Neutrophil (primary cell): Measurements from ENCODE around the gene TGM5.

ENCODE experiments used
- H3K27ac ChIP-seq: fragments of 200-600 bp; sonication (generic); 2 replicates; pipeline ENCODE4 v1.5.1; 2016; ENCODE audit warnings: mild to moderate bottlenecking, moderate library complexity
- H3K27me3 ChIP-seq: fragments of 200-600 bp; sonication (generic); 2 replicates; pipeline ENCODE4 v1.6.0; 2016; ENCODE audit warnings: mild to moderate bottlenecking
- H3K36me3 ChIP-seq: fragments of 200-600 bp; sonication (generic); 2 replicates; pipeline ENCODE4 v1.5.1; 2017
- H3K4me1 ChIP-seq, 2 experiments: fragments of 200-600 bp in 1 of 2; sonication (generic) in 1 of 2; 1 replicate in 1 of 2; 2 replicates in 1 of 2; pipeline versions ENCODE4 v1.5.1 to v1.6.1; 2013 to 2016; ENCODE audit warnings: low read depth in 1 of 2, low read length in 1 of 2, mild to moderate bottlenecking in 1 of 2, moderate library complexity in 1 of 2; ENCODE audit not compliant: control insufficient read depth in 1 of 2, insufficient read depth in 1 of 2
- H3K4me3 ChIP-seq, 2 experiments: fragments of 200-600 bp in 1 of 2; sonication (generic) in 1 of 2; 1 replicate in 1 of 2; 2 replicates in 1 of 2; pipeline ENCODE4 v1.5.1; 2013 to 2016; ENCODE audit warnings: low read depth in 1 of 2, low read length in 1 of 2, mild to moderate bottlenecking in 1 of 2, moderate library complexity in 1 of 2
- H3K9me3 ChIP-seq: fragments of 200-600 bp; sonication (generic); 2 replicates; pipeline ENCODE4 v1.5.1; 2016
- CTCF ChIP-seq: fragments of 200-600 bp; sonication (generic); IDR thresholded peaks from 2 replicates; pipeline ENCODE4 v1.5.1; 2016; ENCODE audit warnings: antibody characterized with exemption

Gene TGM5

GRCh38 chr15:43250785-43251184, 15.9 kb downstream of the TGM5 start:
- Histone ChIP-seq H3K4me1 (peaks cover 32 to 42% of the 10 kb centered on the region in 2 experiments), H3K27me3 (no peaks in the 10 kb centered on the region)

GRCh38 chr15:43249699-43250203, 17.0 kb downstream of the TGM5 start:
- no peaks in the 10 kb centered on the region for H3K36me3 ChIP-seq
- H3K4me1 ChIP-seq, result peaks cover 32 to 42% of the 10 kb centered on the region in 2 experiments
- no peaks in the 10 kb centered on the region for H3K27me3 ChIP-seq
- peak overlapping the region in 1 of 2 experiments; percentile 3 for H3K4me3 ChIP-seq
- no peak for TF ChIP-seq CTCF
- peak overlapping the region; percentile 79 for H3K27ac ChIP-seq
- no peaks in the 10 kb centered on the region for H3K9me3 ChIP-seq

More at GRCh38 chr15:43250785-43251184, 15.9 kb downstream of the TGM5 start:
- Histone ChIP-seq H3K9me3 (no peaks in the 10 kb centered on the region), H3K27ac (peak overlapping the region; percentile 79), H3K4me3 (no peak overlapping the region), H3K36me3 (no peaks in the 10 kb centered on the region)
- TF ChIP-seq CTCF, result no peak

GRCh38 chr15:43249236-43249635, 17.5 kb downstream of the TGM5 start:
- TF ChIP-seq CTCF, result no peak
- no peaks in the 10 kb centered on the region for H3K36me3 ChIP-seq
- H3K4me3 ChIP-seq, result peak overlapping the region in 1 of 2 experiments; percentile 3
- H3K9me3 ChIP-seq, result no peaks in the 10 kb centered on the region
- H3K27ac ChIP-seq, result peak overlapping the region; percentile 79
- H3K4me1 ChIP-seq, result peaks cover 32 to 42% of the 10 kb centered on the region in 2 experiments
- no peaks in the 10 kb centered on the region for H3K27me3 ChIP-seq

GRCh38 chr15:43246261-43246774, 20.4 kb downstream of the TGM5 start:
- Histone ChIP-seq H3K27ac (no peak overlapping the region), H3K4me3 (no peak overlapping the region), H3K27me3 (no peaks in the 10 kb centered on the region), H3K9me3 (no peaks in the 10 kb centered on the region), H3K36me3 (no peaks in the 10 kb centered on the region), H3K4me1 (peaks cover 21 to 26% of the 10 kb centered on the region in 2 experiments)
- no peak for TF ChIP-seq CTCF

- Histone ChIP-seq H3K36me3 (no peaks in the 10 kb centered on the region), H3K27ac (no peak overlapping the region), H3K4me3 (no peak overlapping the region), H3K27me3 (no peaks in the 10 kb centered on the region), H3K4me1 (peaks cover 13 to 16% of the 10 kb centered on the region in 2 experiments), H3K9me3 (no peaks in the 10 kb centered on the region)
- TF ChIP-seq CTCF, result no peak
These were observed 22.6 kb downstream of the TGM5 start for GRCh38 chr15:43244092-43244491.
